ACHN (cell line): Measurements from ENCODE around the gene SDHAF1.

Experiments used
- DNase-seq: peaks from one replicate; pipeline ENCODE4 v3.0.0-alpha.2; 2015
- in situ Hi-C: cut with HindIII; loops from 2 replicates; pipeline ENCODE4 v1.10.0; 2017; ENCODE audit warnings: low sequenced_read_pairs, low pct_ligation_motif_present, low pct_unique_long_range_greater_than_20kb

SDHAF1 gene

DNA sequence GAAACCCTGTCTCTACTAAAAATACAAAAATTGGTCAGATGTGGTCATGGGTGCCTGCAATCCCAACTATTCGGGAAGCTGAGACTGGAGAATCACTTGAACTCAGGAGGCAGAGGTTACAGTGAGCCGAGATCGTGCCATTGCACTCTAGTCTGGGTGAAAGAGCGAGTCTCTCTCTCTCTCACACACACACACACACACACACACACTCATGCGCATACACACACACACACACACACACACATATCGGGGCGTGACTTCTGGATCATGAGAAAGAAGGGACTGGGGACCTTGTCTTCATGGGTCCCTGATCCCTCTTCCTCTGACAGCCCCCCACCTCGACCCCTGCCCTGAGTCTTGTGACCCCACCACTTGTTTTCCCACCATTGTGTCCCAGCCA is 11.8 kb upstream of the SDHAF1 start:
- in situ Hi-C loops = no loop called here
- no peak for DNase-seq

DNA sequence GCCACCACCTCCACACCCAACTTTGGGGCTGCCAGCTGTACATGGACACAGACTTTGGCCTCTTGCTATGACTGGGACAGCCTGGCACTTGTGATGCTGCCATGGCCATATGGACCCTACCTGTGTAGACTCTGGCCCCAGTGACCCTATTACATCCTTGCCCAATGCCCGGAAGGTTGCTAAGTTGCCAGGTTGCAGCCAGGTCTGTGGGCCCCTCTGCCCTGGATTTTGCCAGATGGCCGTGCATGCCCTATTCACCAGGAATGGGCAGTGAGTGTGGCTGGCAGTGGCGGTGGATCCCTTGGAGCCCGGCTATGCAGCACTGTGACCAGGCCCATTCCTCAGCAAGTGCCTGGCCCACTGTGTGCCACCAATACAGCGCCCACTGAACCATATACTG is 8.9 kb upstream of the SDHAF1 start:
- in situ Hi-C loops = no loop called here
- no peak for DNase-seq

DNA sequence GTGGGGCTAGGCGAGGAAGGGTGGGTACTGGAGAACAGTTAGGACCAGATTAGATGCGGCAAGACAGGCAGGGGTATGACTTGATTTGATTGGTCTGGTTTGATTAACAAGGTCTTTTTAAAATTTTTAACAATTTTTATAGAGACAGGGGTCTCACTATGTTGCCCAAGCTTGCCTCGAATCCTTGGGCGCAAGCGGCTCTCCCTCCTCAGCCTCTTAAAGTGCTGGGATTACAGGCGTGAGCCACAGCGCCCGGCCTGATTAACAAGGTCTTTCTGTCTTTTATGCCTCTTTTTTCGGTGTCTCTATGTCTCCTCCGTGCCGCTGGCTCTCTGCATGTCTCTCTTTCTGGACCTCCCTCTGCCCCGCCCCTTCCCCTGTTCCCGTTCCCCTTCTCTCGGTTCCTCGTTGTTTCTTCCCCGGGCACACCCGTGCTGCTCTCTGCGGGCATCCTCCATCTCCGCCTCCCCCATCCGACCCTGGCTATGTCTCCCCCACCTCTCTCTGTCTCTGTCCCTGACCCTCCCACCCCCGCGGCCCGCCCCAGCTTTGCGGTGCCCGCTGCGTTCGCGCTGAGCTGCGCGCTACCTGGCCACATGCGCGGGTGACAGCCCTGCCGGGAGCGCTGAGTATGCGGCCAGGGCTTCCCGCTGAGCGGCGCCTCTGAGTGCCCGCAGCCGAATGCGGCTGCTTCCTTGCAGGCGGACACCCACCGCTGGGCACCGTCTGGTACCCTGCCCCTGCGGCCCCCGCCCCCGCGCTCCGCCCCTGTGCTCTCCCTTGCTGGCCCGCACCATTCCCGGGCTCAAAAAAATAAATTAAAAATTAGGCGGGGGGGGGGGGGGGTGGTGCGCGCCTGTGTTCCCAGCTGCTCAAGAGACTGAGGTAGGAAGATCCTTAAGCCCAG is 8.1 kb upstream of the SDHAF1 start:
- DNase-seq = no peak
- in situ Hi-C loops = no loop called here

DNA sequence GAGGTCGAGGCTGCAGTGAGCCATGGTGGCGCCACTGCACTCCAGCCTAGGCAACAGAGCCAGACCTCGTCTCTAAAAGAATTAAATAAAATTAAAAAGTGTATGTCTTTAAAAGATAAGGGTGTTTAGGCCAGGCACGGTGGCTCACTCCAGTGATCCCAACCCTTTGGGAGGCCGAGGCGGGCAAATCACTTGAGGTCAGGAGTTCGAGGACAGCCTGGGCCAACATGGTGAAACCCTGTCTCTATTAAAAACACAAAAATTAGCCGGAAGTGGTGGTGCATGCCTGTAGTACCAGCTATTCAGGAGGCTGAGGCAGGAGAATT is 7.5 kb upstream of the SDHAF1 start:
- DNase-seq = no peak
- in situ Hi-C loops = no loop called here

DNA sequence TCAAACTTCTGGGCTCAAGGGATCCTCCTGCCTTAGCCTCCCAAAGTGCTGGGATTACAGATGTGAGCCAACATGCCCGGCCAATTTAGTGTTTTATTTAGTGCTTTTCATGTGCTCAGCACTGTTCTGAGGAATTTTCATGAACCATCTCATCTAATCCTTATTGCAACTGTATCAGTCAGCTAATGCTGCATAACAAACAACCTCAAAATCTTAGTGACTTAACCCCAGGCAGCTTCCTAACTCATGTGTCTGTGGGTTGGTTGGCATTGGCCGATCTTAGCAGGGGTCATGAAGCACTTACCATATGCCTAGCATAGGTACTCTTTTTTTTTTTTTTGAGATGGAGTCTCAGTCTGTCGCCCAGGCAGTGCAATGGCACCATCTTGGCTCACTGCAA is 6.2 kb upstream of the SDHAF1 start:
- DNase-seq = no peak
- in situ Hi-C loops = no loop called here

DNA sequence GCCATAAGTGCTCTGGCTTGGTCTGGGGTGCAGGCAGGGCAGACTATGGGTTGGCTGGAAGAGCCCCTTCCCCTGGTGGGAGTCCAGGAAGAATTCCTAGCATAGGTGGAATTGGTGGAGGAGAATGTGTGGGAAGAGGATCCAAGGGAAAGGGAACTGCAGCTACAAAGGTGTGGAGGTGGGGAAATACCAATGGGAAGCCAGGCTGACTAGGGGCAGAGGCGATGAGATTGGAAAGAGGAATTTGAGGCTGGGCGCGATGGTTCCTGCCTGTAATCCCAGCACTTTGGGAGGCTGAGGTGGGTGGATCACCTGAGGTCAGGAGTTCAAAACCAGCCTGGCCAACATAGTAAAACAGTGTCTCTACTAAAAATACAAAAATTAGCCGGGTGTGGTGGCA is 4.8 kb upstream of the SDHAF1 start:
- in situ Hi-C loops = no loop called here
- no peak for DNase-seq

DNA sequence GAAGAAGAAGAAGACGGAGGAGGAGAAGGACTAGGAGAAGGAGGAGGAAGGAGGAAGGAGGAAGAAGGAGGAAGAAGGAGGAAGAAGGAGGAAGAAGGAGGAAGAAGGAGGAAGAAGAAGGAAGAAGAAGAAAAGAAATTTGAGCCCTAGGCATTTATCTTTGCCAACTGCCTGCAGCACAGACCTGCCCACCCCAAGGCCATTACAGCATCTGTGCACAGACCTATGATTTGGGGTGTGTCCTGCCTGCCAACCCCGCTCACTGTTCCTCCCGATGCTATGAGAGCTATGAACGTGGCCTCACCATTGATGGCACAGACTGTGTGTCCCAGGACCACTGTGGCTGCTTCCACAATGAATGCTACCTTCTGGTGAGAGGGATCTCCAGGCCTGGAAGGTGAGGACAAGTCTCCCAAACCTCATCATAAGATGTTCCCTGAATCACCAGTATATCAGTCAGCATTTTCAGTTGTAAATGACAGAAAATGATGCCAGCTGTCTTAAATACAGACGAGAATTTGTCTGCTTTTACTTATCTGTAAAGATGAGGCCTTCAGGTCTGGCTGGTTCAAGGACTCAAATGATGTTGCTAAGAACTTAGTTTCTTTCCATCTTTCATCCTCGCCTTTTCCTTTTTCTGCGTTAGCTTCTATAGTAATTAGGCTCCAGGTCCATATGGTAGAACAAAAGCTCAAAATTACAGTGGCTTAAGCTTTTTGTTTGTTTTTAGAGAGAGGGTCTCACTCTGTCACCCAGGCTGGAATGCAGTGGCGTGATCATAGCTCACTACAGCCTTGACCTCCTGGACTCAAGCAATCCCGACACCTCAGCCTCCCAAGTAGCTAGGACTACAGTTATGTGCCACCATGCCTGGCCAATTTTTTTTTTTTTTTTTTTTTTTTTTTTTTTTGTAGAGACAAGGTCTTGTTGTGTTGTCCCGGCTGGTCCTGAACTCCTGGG is 3.9 kb upstream of the SDHAF1 start:
- no peak for DNase-seq
- in situ Hi-C loops = no loop called here

DNA sequence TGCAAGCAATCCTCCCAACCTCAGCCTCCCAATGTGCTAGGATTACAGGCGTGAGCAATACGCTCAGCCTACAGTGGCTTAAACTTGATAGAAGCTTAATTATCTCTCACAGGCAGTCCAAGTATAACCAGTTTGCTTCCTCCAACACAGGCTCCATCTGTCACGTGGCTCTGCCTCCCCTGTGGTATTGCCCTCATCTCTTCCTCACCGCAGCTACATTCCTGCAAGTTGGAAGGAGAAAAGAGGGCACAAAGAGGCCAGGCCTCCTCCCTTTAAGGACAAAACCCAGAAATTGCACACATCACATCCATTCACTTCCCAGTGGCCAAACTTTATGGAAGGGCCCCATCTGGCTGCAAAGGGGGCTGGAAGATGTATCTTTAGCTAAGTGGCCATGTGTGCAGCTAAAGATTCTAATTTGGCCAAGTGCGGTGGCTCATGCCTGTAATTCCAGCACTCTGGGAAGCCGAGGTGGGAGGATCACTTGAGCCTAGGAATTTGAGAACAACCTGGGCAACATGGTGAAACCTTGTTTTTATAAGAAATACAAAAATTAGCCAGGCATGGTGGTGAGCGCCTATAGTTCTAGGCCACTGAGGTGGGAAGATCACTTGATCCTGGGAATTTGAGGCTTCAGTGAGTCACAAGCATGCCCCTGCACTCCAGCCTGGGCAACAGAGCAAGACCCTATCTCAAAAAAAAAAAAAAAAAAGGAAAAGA is 3.1 kb upstream of the SDHAF1 start:
- DNase-seq = no peak
- in situ Hi-C loops = no loop called here

DNA sequence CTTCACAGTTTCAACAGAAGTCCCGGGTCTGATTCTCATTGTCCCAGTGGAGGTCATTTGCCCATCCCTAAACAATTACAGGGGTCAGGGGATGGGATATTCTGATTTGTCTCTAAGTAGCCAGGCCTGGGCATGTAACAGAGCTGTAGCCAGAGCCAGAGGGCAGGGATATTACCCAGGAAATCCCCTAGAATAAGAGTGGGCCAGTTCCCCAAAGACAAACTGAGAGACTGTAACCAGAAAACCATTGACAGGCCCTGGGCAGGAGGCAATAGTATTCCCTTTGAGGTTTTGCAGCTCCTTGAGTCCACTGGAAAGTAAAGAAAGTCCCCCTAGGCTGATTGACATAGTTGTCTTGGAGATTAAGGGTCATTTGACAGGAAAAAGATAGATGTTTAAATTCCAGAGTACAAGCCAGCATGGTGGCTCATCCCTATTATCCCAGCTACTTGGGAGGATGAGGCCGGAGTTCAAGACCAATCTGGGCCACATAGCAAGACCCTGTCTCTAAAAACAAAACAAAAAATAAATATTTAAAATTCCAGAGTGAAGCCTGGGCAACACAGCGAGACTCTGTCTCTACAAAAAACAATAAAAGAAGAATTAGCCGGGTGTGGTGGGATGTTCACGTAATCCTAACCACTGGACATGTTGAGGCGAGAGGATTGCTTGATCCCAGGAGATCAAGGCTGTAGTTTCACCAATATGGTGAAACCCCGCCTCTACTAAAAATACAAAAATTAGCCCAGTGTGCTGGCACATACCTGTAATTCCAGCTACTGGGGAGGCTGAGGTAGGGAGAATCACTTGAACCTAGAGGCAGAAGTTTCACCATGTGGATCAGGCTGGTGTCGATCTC is 1.9 kb upstream of the SDHAF1 start:
- in situ Hi-C loops = no loop called here
- no peak for DNase-seq

DNA sequence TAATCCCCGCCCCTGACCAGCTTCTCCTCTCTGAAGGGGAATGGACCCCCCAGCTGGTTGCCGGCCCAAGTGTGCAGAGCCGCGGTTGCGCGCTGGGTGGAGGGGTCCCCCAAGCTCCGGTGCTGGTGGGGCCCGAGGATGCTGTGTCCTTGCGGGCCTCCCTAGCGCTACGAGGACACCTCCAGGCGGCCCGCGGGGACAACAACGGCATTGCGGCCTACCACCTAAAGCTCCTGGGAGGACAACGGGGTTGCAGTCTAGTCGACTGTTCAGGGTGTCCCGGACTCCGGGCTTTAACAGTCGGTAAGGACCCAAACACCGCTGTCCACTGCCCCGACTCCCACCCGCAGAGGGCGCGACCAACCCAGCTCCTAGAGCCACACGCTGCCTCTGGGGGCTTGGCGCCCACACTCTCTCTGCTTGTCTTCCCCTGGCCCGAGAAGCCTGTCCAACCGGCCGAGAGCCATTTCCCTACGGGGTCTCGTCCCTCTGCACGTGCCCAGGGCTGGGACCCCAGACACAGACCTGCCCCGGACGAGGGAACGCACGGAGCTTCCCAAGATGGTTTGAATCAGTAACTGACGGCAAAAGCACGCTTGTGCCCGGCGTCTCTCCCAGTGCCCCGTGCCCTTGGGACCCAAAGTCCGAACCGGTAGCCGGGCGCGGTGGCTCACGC is 927 bp upstream of the SDHAF1 start:
- in situ Hi-C loops = no loop called here
- DNase-seq = no peak

DNA sequence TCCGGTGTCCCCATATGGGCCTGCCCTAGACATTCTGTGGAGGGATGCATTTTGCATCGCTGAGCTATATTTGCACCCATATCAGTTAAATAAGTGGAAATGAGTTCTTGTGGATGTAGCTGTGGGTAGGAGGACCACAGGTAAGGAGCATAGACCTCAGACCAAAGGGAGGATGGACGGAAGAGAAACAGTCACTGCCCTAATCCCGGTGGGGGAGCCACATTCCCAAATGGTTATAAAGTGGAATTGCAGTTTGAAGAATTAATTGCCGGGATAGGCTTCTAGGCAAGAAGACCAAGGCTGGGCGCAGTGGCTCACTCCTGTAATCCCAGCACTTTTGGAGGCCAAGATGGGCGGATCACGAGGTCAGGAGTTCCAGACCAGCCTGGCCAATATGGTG is 1.8 kb downstream of the SDHAF1 start:
- DNase-seq = no peak
- in situ Hi-C loops = no loop called here

DNA sequence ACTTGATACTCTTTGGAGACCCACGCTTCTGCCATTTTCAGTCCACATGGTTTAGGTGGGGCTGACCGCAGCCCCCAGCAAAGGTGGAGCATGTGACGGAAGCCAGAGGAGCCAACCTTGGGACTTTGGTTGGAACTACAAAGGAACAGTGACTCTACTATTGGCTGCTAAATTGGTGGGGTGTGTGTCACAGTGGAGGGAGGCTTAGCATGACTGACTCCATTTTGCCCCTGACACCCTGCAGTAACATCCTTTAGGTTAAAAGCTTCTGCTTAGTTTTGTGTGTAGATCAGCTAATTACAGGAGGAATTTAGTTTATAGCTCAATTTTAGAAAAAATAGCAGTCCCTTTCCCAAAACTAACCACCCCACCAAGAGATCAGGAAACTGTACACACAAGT is 6.6 kb downstream of the SDHAF1 start:
- DNase-seq = no peak
- in situ Hi-C loops = no loop called here

DNA sequence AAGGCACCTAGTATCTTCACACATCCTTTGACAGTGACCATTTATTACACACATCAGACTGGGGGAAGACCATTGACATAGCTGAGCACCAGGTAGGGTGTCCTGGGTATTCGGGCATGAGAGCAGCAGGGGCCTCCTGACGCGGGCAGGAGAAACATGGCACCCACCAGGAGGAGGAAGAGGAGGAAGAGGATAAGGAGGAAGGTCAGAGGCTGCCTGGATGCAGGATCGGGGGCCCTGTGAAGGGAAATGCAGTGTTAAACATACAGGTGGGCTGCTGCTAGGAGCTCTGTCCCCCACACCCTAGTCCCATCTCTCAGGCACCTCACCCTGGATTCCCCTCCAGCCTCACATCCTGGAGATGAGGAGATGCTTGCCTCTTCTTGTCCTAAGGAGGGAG is 8.3 kb downstream of the SDHAF1 start:
- no peak for DNase-seq
- in situ Hi-C loops = no loop called here

DNA sequence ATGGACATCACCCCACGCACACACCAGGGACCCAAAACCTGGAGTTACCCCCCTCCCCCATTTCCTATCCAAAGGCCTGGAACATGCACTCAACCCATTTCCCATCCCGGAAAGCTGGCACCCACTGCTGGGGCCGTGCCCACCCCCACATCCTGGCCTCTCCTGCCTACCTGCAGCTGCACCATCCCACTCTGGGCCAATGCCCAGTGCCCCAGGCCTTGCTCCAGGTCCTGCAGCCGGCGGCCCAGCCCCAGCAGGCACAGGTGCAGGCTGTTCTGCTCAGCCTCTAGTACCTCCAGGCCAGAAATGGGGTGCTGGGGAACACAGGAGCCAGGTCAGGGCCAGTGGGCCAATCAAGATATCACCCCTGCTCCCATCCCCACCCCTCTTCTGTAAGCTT is 12.0 kb downstream of the SDHAF1 start:
- in situ Hi-C loops = no loop called here
- no peak for DNase-seq

DNA sequence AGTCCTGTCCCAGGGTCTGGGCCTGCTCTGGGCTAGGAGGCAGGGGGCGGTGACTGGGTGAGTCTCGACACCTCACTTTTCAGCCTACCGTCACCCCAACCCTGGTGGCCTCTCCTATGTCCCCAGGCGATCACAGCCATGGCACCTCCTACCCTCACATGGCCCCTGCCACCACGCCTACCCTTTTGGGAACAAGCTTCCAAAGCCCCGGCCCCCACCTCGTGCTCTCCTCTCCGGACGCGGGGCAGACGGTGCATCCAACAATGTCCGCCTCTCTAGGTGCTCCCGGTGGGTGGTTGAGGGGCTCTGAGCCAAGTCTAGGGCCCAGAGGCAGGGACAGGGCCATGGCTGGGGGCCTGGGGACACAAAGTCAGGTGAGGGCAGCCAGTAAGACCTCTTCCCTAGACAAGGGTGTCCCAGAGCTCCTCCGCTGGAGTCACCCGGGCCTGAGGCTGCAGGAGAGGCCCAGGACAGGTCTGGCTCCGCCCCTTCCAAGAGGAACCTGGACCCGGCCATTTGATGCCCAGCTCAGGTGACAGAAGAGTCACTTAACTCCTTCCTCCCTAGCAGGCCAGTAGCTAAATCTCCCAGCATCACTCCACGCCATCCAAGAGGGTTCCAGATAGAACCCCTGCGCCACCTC is 13.5 kb downstream of the SDHAF1 start, which contains the start of gene SYNE4:
TSS of gene SYNE4 (minus strand) at position 478 of the 643 bp plus-strand sequence. CDS start at position 346, 132 bp downstream.
- in situ Hi-C loops = no loop called here
- no peak for DNase-seq

DNA sequence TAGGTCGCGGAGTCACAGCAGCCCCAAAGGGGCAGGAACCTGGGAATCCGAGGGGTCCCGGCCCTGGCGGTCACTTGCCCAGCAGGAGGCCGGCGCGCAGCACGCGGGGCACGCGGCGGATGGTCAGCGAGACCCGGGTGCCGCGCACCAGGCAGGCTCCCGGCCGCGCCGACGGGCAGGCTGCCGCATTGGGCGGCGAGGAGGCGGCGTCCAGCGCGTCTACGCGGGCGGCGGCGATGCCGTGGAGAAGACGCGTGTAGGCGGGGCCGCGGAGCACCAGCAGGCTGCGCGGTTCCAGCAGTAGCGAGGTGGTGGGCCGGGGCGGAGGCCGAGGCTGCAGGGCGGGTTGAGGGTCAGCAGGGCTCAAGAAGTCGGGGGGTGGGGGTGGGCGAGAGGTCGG is 14.2 kb downstream of the SDHAF1 start:
- in situ Hi-C loops = no loop called here
- peak; percentile 55 for DNase-seq

DNA sequence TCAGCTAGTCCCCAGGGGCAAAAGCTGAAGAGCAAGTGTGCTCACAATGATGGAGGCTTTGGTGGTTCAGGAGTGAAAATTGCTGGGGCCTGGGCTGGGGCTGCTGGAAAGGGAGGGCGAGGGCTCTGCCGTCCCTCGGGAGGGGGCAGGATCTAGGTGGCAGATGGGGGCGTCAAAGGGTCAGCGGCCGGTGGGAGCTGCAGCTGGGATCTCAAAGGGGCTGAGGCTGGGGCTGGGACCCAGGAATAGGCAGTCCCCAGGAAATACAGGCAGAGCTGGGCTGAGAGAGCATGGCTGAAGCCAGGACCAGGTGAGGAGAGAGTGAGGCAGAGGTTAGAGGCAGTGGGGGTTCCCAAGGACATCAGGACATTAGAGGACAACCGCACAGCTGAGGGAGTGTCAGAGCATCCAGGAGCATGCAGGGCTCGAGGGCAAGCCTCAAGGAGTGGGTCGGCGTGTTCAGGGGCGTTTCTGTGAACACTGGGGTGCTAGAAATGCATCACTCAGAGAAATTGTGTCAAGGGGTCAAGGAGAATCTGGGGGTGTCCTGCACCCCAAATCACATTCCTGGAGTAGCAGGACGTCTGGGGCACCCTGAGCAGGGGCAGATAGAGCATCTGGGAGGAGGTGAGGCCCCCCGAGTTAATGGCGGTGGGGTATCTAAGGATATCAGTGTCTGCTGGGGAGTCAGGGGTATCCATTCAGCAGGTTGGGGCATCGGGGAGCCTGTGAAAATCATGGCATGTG is 14.8 kb downstream of the SDHAF1 start:
- no peak for DNase-seq
- in situ Hi-C loops = no loop called here
